ENCODE measurements around the gene BNIP5.

GRCh38 chr6:36377594-36377993 lies 40.9 kb upstream of the BNIP5 start:
- TF ChIP-seq, protein P1, sequence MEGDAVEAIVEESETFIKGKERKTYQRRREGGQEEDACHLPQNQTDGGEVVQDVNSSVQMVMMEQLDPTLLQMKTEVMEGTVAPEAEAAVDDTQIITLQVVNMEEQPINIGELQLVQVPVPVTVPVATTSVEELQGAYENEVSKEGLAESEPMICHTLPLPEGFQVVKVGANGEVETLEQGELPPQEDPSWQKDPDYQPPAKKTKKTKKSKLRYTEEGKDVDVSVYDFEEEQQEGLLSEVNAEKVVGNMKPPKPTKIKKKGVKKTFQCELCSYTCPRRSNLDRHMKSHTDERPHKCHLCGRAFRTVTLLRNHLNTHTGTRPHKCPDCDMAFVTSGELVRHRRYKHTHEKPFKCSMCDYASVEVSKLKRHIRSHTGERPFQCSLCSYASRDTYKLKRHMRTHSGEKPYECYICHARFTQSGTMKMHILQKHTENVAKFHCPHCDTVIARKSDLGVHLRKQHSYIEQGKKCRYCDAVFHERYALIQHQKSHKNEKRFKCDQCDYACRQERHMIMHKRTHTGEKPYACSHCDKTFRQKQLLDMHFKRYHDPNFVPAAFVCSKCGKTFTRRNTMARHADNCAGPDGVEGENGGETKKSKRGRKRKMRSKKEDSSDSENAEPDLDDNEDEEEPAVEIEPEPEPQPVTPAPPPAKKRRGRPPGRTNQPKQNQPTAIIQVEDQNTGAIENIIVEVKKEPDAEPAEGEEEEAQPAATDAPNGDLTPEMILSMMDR (IDR thresholded peaks at IDR 0.05) = no peak
- no peak for TF ChIP-seq POLR2A (IDR thresholded peaks at IDR 0.05)

Data from right lobe of liver (tissue), 4 donors.